Urinary bladder (tissue), 4 donors: ENCODE data around the gene NUP54. TPM values are rescaled to one million over a fixed set of nuclear protein-coding genes. Genes with fewer than 3 reads are reported as not detected.

Experiments used
- DNase-seq: peaks from one replicate; pipeline ENCODE4 v3.0.0-alpha.2; 2015; ENCODE audit errors: extremely low spot score
- H3K27ac ChIP-seq: one replicate; pipeline ENCODE4 v1.5.1; 2013; ENCODE audit warnings: low read depth, mild to moderate bottlenecking, moderate library complexity
- H3K36me3 ChIP-seq: one replicate; pipeline ENCODE4 v1.6.1; 2013; ENCODE audit warnings: mild to moderate bottlenecking, moderate library complexity; ENCODE audit not compliant: insufficient read depth
- H3K4me1 ChIP-seq: one replicate; pipeline ENCODE4 v1.6.1; 2013; ENCODE audit warnings: mild to moderate bottlenecking, moderate library complexity; ENCODE audit not compliant: insufficient read depth
- H3K4me3 ChIP-seq: one replicate; pipeline ENCODE4 v1.5.1; 2013; ENCODE audit warnings: low read depth, low read length
- WGBS: extraction: QIAGEN DNeasy Blood & Tissue Kit; methylation state at CpG from one replicate; pipeline ENCODE4 v1.1.7; 2013; 5-methylcytosine and 5-hydroxymethylcytosine counted together
- polyA plus RNA-seq: library from polyadenylated mRNA; stranded (reverse); fragments of 200-250 nt; gene quantifications from one replicate; pipeline ENCODE4 v1.2.3, GENCODE V29; 2013
- total RNA-seq: library from RNA; depleted of rRNA; stranded (reverse); fragments of >200 nt; gene quantifications from one replicate; pipeline ENCODE4 v1.2.3, GENCODE V29; 2014
- donor health status: healthy with polysubstance abuse.
- donor health status: healthy.

NUP54 gene
- total and polyA plus RNA-seq, 2 donors: 25.1 to 94.5 TPM

GRCh38 chr4:76074993-76075600 lies 73.1 kb downstream of the NUP54 start:
- DNase-seq: no peak
- H3K27ac ChIP-seq: no peak overlapping the region
- WGBS: 55% methylated on average over 4 of the region's 4 CpGs

GRCh38 chr4:76074468-76074867 lies 73.7 kb downstream of the NUP54 start, which contains the start of gene ART3:
Gene ART3 (plus strand): TSS chr4:76074709. CDS start chr4:76075890, 1,181 bp downstream.
- no peaks in the 10 kb centered on the region for H3K36me3 ChIP-seq
- WGBS: 24% methylated on average over 1 of the region's 1 CpG
- H3K4me1 ChIP-seq: no peaks in the 10 kb centered on the region
- DNase-seq: no peak
- H3K27ac ChIP-seq: no peak within 1 kb of the TSS
- H3K4me3 ChIP-seq: no peak within 1 kb of the TSS

More at GRCh38 chr4:76074993-76075600, 73.1 kb downstream of the NUP54 start:
- Histone ChIP-seq H3K4me3 (no peak overlapping the region), H3K4me1 (no peaks in the 10 kb centered on the region), H3K36me3 (no peaks in the 10 kb centered on the region)

DNA sequence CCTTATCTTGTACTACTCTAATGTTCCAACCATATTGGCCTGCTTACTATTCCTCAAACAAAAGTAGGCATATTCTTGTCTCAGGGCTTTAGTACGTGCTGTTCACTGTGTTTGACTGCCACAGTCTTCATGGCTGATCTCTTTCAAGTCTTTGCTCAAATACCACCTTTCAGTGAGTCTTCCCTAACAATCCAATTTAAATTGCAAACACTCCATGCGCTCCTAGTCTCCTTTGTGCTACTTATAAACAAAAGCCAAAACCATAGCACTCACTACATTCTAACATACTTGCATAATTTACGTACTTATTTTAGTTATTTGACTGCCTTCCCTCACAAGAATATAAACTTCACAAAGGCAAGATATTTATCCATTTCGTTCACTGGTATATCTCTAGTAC lies 75.4 kb downstream of the NUP54 start:
- 70% methylated on average over 4 of the region's 4 CpGs for WGBS
- no peaks in the 10 kb centered on the region for H3K4me1 ChIP-seq

GRCh38 chr4:76067652-76068286 lies 80.4 kb downstream of the NUP54 start:
- 2% methylated on average over 2 of the region's 2 CpGs for whole genome bisulfite sequencing

More for the DNA sequence above, 75.4 kb downstream of the NUP54 start:
- Histone ChIP-seq H3K36me3 (no peaks in the 10 kb centered on the region), H3K27ac (no peak overlapping the region), H3K4me3 (no peak overlapping the region)
- no peak for DNase-seq

DNA sequence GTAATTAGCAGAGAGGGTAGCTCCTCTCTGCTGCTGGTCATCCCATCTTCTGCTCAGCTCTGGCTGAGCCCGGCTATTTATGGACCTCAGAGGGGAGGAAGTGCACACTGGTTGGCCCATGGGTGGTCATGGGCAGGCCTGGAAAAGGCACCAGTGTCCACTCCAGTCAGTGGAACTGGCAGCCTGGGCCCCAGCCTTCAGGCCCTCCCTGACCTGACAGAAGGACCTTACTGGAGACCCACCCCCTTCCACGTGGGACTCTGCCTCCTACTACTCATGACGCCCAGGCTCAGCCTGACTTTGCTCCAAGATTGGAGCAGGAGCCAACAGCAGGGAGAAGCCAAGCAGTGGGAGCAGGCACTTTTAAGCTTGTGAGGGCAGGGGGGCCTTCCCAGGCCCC lies 81.7 kb downstream of the NUP54 start:
- Histone ChIP-seq H3K27ac (no peak overlapping the region), H3K4me1 (no peaks in the 10 kb centered on the region), H3K4me3 (no peak overlapping the region), H3K36me3 (no peaks in the 10 kb centered on the region)
- 54% methylated on average over 3 of the region's 3 CpGs for WGBS
- DNase-seq: no peak

More at GRCh38 chr4:76067652-76068286, 80.4 kb downstream of the NUP54 start:
- no peak overlapping the region for H3K4me3 ChIP-seq
- no peaks in the 10 kb centered on the region for H3K36me3 ChIP-seq
- DNase-seq: peak; percentile 39
- H3K27ac ChIP-seq: no peak overlapping the region
- H3K4me1 ChIP-seq: no peaks in the 10 kb centered on the region

Other genes starting within 250 kb of the NUP54 start
- not detected for gene PPEF2, start 245.9 kb downstream of the NUP54 start, total RNA-seq
- gene PPEF2, start 245.9 kb downstream of the NUP54 start, polyA plus RNA-seq: not detected
- 18.6 TPM for gene NAAA, start 207.4 kb downstream of the NUP54 start, total RNA-seq
- gene NAAA, start 207.4 kb downstream of the NUP54 start, polyA plus RNA-seq: 26.4 TPM
- 44.7 TPM for gene SDAD1, start 157.5 kb downstream of the NUP54 start, total RNA-seq
- 23.9 TPM for gene SDAD1, start 157.5 kb downstream of the NUP54 start, polyA plus RNA-seq
- gene CXCL9, start 140.9 kb downstream of the NUP54 start, total RNA-seq: 0.48 TPM
- gene CXCL9, start 140.9 kb downstream of the NUP54 start, polyA plus RNA-seq: 1.3 TPM
- 7.6 TPM for gene CXCL10, start 124.9 kb downstream of the NUP54 start, total RNA-seq
- 0.48 TPM for gene CXCL10, start 124.9 kb downstream of the NUP54 start, polyA plus RNA-seq
- 0.85 TPM for gene CXCL11, start 112.3 kb downstream of the NUP54 start, total RNA-seq
- gene CXCL11, start 112.3 kb downstream of the NUP54 start, polyA plus RNA-seq: 0.06 TPM
- 1.1 TPM for gene ART3, start 73.7 kb downstream of the NUP54 start, total RNA-seq
- gene ART3, start 73.7 kb downstream of the NUP54 start, polyA plus RNA-seq: 1.0 TPM
- 271 TPM for gene SCARB2, start 65.4 kb upstream of the NUP54 start, total RNA-seq
- gene SCARB2, start 65.4 kb upstream of the NUP54 start, polyA plus RNA-seq: 123 TPM
- gene FAM47E, start 103.3 kb upstream of the NUP54 start, total RNA-seq: 4.0 TPM
- 1.7 TPM for gene FAM47E, start 103.3 kb upstream of the NUP54 start, polyA plus RNA-seq
- 9.1 TPM for gene STBD1, start 158.3 kb upstream of the NUP54 start, total RNA-seq
- gene STBD1, start 158.3 kb upstream of the NUP54 start, polyA plus RNA-seq: 22.5 TPM